Measurements from ENCODE around the gene MBLAC2.

DNA sequence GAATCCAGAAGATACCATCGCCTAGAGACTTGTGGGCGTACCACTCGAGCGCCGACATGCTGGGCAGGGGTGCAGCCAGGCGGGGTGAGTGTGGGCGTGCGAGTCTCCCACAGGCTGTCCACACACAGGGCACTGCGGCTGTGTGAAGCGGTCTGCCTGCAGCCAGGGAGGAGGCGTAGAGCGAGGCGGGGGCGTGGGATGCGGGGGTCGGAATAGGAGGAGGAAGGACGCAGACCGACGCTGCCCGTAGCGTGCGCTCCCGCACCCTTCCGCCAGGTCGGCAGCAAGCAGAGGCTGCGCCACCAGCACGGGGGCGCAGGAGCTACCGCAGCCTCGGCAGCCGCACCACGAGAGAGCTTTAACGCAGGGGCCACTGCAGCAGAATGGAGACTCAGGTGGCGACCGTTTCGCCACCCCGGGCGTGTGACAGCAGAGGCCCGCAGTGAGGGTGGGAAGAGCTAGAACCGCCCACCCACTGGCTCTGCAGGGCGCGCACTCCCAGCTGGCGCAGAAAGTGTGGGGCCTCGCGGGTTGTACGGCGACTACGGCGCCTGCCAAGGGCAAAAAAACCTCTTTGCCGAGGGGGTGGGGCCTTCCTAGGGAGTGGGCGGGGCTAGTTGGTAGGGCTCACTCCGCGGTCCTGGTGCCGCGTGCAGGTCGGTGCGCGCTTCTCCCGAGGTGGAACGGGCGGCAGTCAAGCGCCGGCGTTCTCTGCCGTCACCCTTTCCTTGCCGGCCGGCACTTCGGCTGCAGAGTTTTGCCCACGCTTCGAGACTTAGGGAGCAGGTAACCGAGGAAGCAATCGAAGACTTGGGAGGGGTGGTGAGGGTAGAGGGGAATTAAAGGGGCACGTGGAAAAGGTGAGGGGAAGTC, at the start of gene MBLAC2, which contains the start of gene POLR3G:
- TF ChIP-seq, protein P1, sequence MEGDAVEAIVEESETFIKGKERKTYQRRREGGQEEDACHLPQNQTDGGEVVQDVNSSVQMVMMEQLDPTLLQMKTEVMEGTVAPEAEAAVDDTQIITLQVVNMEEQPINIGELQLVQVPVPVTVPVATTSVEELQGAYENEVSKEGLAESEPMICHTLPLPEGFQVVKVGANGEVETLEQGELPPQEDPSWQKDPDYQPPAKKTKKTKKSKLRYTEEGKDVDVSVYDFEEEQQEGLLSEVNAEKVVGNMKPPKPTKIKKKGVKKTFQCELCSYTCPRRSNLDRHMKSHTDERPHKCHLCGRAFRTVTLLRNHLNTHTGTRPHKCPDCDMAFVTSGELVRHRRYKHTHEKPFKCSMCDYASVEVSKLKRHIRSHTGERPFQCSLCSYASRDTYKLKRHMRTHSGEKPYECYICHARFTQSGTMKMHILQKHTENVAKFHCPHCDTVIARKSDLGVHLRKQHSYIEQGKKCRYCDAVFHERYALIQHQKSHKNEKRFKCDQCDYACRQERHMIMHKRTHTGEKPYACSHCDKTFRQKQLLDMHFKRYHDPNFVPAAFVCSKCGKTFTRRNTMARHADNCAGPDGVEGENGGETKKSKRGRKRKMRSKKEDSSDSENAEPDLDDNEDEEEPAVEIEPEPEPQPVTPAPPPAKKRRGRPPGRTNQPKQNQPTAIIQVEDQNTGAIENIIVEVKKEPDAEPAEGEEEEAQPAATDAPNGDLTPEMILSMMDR (IDR thresholded peaks at IDR 0.05) = peak in 3 of 4 experiments; percentile 28 to 63 (median 55)
- TF ChIP-seq POLR2A (IDR thresholded peaks at IDR 0.05) (peak; percentile 78), POLR2AphosphoS5 (IDR thresholded peaks at IDR 0.05) (peak; percentile 92)
